NCI-H345 treated with DMSO at 0.1 percent for 48 hours (cell line): Measurements from ENCODE around the gene ZP2.
"Not testable (repeated sequence)": the region's sequence is repeated elsewhere in the genome, so short reads cannot be mapped to it uniquely, and the experiment has no call there.

Experiments
- DNase-seq: peaks from one replicate; lab custom pipeline; 2025; ENCODE audit not compliant: unreplicated experiment; lab: John Stamatoyannopoulos, UW

ZP2 gene

DNA sequence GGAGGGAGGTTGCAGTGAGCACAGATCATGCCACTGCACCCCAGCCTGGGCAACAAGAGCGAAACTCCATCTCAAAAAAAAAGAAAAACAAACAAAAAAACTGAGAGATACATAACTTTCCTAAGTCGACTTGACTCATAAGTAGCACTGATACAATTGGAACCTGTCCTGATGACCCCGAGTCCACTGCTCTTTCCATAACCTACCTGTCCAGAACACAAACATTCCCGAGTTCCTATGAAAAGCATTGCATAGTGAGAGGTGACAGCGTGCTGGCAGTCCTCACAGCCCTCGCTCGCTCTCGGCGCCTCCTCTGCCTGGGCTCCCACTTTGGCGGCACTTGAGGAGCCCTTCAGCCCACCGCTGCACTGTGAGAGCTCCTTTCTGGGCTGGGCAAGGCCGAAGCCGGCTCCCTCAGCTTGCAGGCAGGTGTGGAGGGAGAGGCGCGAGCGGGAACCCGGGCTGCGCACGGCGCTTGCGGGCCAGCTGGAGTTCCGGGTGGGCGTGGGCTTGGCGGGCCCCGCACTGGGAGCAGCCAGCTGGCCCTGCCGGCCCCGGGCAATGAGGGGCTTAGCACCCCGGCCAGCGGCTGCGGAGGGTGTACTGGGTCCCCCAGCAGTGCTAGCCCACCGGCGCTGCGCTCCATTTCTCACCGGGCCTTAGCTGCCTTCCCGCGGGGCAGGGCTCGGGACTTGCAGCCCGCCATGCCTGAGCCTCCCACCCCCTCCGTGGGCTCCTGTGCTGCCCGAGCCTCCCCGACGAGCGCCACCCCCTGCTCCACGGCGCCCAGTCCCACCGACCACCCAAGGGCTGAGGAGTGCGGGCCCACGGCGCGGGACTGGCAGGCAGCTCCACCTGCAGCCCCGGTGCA is 59.0 kb downstream of the ZP2 start:
- DNase-seq = not testable (repeated sequence)

DNA sequence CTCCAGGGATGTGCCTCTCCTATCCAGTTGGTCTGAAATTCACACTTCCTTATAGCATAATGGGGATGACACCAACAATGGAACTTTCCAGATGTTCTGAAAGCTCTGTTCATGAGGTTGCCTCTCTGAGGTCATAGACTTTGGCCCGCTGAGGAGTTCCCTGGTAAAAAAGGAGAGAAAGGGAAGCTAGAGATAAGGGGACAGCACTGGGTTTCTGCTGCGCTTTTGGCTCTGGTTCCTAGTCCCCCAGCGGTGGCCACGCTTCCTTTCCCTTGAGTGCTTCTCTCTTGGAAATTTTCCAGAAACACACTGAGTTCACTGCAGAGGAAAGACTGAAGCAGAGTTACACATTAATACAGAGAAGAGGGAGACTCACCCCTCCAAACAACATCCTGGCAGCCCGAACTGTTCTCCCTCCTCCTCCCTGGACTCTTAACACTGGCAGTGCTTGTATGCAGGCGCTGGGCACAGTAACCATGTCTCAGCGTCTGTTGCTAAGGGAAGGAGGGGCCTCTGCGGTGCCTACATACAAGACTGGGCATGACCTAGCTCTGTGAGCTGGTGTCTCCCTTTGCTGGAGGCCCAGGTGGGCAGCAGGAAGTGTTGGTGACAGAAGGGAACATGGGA is 60.9 kb downstream of the ZP2 start, which contains the start of gene DNAH3:
DNAH3 (minus strand) TSS at position 472 of the 627 bp plus-strand sequence. CDS start 527 bp downstream, outside the sequence.
- DNase-seq = peak; percentile 95
